Measurements from ENCODE around the gene VPS33A. TPM values are rescaled to one million over a fixed set of nuclear protein-coding genes. Genes with fewer than 3 reads are reported as not detected.

Gene VPS33A
- total RNA-seq, 4 donors from 2014 or later, result 16.1 to 27.1 (median 20.5) TPM

DNA sequence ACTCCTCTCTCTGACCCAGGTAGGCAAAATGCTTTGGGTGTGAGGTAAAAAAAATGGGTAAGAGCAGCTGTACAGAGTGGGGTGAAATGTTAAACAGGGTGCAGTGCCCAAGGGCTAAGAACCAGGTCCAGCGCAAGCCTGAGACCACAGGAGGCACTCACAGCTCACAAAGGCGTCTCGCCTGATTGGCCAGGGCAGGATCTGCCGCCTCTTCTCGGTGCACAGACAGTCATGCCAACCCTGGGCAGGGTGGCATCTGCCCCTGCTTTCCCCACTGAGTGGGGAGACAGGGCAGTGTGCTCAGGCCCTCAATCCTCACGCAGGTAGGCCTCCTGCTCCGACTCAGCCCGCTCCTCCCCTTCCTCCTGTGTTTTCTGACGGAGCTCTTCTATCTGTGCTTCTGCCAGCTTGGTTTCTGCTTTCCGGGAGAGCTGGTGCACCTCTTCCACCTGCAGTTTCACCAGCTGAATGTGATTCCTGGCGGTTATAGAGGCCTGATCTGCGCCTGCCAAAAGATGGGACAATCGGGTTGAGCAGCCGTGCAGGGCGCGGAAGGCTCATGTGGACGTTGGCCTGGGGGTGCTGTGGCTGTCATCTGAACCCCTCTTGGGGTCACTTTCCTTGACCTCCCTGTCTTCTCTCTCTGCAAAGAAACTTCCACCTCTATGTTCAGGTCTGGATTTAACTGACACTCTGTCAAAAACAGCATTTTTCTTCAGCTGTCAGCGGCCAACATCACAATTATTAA, 58.0 kb downstream of the VPS33A start:
- Histone ChIP-seq H3K27me3 (peaks cover 24 to 26% (median 25%) of the 10 kb centered on the region in 3 donors), H3K4me3 (no peak overlapping the region), H3K27ac (no peak overlapping the region), H3K36me3 (peaks cover 0 to 57% of the 10 kb centered on the region in 2 donors), H3K4me1 (peaks cover 0 to 2% of the 10 kb centered on the region in 2 donors), H3K9me3 (no peaks in the 10 kb centered on the region)
- DNase-seq, result no peak
- TF ChIP-seq, protein P1, sequence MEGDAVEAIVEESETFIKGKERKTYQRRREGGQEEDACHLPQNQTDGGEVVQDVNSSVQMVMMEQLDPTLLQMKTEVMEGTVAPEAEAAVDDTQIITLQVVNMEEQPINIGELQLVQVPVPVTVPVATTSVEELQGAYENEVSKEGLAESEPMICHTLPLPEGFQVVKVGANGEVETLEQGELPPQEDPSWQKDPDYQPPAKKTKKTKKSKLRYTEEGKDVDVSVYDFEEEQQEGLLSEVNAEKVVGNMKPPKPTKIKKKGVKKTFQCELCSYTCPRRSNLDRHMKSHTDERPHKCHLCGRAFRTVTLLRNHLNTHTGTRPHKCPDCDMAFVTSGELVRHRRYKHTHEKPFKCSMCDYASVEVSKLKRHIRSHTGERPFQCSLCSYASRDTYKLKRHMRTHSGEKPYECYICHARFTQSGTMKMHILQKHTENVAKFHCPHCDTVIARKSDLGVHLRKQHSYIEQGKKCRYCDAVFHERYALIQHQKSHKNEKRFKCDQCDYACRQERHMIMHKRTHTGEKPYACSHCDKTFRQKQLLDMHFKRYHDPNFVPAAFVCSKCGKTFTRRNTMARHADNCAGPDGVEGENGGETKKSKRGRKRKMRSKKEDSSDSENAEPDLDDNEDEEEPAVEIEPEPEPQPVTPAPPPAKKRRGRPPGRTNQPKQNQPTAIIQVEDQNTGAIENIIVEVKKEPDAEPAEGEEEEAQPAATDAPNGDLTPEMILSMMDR (IDR thresholded peaks at IDR 0.05 in 4 of 5, conservative IDR thresholded peaks at IDR 0.05 in 1 of 5), result no peak
- no peak for TF ChIP-seq POLR2A (IDR thresholded peaks at IDR 0.05)
- in situ Hi-C loops (cut with MboI; ENCODE audit: low sequenced_read_pairs in 4 of 4), result no loop called here
- intact Hi-C loops (cut with DNase I; ENCODE audit: low total_unique reads), result no loop called here
- no peak for ATAC-seq

DNA sequence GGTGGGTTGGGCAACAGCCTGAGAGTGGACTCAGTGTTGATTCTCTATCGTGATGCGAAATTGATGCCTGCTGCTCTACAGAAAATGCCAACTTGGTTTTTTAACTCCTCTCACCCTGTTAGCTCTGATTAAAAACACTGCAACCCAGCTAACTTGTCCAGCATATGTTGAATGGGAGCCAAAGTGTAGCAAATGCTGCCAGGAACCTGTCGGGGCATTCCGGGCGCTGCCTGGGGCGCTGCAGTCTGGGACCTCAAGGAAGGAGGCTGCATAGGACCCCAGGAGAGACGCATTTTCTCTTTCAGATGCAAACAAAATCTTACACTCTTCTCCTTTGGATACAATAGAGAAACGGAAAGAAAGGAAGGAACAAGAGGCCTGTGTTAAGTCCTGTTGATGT, 58.9 kb downstream of the VPS33A start:
- peaks cover 33 to 34% (median 34%) of the 10 kb centered on the region in 3 donors for H3K27me3 ChIP-seq
- DNase-seq, result no peak
- intact Hi-C loops (cut with DNase I; ENCODE audit: low total_unique reads), result no loop called here
- in situ Hi-C loops (cut with MboI; ENCODE audit: low sequenced_read_pairs in 4 of 4), result no loop called here
- peaks cover 0 to 48% of the 10 kb centered on the region in 2 donors for H3K36me3 ChIP-seq
- no peak overlapping the region for H3K27ac ChIP-seq
- peaks cover 0 to 6% of the 10 kb centered on the region in 2 donors for H3K4me1 ChIP-seq
- H3K4me3 ChIP-seq, result no peak overlapping the region
- ATAC-seq, result no peak
- TF ChIP-seq POLR2A (IDR thresholded peaks at IDR 0.05), result no peak
- TF ChIP-seq, protein P1 (IDR thresholded peaks at IDR 0.05 in 4 of 5, conservative IDR thresholded peaks at IDR 0.05 in 1 of 5), result no peak
- no peaks in the 10 kb centered on the region for H3K9me3 ChIP-seq

DNA sequence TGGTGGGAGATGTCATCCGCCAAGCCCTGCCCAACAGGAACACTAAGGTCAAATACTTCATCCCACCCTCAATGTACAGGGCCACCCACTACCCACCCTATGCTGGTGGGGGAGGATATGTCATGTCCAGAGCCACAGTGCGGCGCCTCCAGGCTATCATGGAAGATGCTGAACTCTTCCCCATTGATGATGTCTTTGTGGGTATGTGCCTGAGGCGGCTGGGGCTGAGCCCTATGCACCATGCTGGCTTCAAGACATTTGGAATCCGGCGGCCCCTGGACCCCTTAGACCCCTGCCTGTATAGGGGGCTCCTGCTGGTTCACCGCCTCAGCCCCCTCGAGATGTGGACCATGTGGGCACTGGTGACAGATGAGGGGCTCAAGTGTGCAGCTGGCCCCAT, 59.3 kb downstream of the VPS33A start:
- no peak for DNase-seq
- ATAC-seq, result no peak
- TF ChIP-seq, protein P1 (IDR thresholded peaks at IDR 0.05 in 4 of 5, conservative IDR thresholded peaks at IDR 0.05 in 1 of 5), result no peak
- TF ChIP-seq POLR2A (IDR thresholded peaks at IDR 0.05), result no peak
- no peak overlapping the region for H3K27ac ChIP-seq
- peaks cover 35 to 37% (median 36%) of the 10 kb centered on the region in 3 donors for H3K27me3 ChIP-seq
- intact Hi-C loops (cut with DNase I; ENCODE audit: low total_unique reads), result no loop called here
- H3K4me3 ChIP-seq, result no peak overlapping the region
- in situ Hi-C loops (cut with MboI; ENCODE audit: low sequenced_read_pairs in 4 of 4), result no loop called here
- H3K9me3 ChIP-seq, result no peaks in the 10 kb centered on the region
- peaks cover 0 to 44% of the 10 kb centered on the region in 2 donors for H3K36me3 ChIP-seq
- H3K4me1 ChIP-seq, result peaks cover 0 to 6% of the 10 kb centered on the region in 2 donors

DNA sequence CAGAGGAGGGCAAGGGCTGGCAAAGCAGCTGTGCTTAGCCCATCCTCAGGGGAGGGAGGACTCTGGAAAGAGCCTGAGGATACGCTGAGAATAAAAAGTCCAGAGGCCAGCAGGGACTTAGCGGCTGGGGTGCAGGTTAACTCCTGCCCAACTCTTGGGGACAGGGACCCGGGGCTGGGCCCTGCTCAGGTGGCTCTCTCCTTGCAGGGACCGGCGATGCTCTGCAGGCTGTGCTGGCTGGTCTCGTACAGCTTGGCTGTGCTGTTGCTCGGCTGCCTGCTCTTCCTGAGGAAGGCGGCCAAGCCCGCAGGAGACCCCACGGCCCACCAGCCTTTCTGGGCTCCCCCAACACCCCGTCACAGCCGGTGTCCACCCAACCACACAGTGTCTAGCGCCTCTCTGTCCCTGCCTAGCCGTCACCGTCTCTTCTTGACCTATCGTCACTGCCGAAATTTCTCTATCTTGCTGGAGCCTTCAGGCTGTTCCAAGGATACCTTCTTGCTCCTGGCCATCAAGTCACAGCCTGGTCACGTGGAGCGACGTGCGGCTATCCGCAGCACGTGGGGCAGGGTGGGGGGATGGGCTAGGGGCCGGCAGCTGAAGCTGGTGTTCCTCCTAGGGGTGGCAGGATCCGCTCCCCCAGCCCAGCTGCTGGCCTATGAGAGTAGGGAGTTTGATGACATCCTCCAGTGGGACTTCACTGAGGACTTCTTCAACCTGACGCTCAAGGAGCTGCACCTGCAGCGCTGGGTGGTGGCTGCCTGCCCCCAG, 60.0 kb downstream of the VPS33A start:
- TF ChIP-seq, protein P1 (IDR thresholded peaks at IDR 0.05 in 4 of 5, conservative IDR thresholded peaks at IDR 0.05 in 1 of 5), result no peak
- no peak for TF ChIP-seq POLR2A (IDR thresholded peaks at IDR 0.05)
- peaks cover 0 to 37% of the 10 kb centered on the region in 2 donors for H3K36me3 ChIP-seq
- no peaks in the 10 kb centered on the region for H3K9me3 ChIP-seq
- intact Hi-C loops (cut with DNase I; ENCODE audit: low total_unique reads) (no loop called here), in situ Hi-C loops (cut with MboI; ENCODE audit: low sequenced_read_pairs in 4 of 4) (no loop called here)
- no peak overlapping the region for H3K4me3 ChIP-seq
- ATAC-seq (no peak), DNase-seq (no peak)
- peaks cover 39 to 44% (median 40%) of the 10 kb centered on the region in 3 donors for H3K27me3 ChIP-seq
- H3K4me1 ChIP-seq, result peaks cover 0 to 6% of the 10 kb centered on the region in 2 donors
- no peak overlapping the region for H3K27ac ChIP-seq
